ENCODE measurements around the gene EHMT1.

DNA sequence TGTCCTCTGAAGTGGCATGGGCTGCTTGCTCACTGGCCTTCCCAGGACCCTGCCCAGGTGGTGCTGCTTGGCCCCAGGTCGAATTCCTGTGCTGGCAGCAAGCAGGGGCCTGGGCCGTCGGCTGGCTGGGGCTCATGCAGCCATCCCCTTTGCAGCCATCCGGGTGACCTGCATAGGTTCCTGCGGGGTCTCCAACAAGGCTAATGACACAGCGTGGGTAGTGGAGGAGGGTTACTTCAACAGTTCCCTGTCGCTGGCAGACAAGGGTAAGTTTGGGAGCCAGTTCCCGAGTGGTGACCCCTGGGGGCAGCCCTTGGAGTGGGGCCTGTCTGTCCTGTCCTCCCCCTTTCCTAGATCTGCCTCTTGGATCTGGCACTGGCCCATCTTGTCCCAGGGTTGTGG, 6.1 kb upstream of the EHMT1 start:
- TF ChIP-seq POLR2A (IDR thresholded peaks at IDR 0.05; ENCODE audit: low read depth, low read length): no peak
- TF ChIP-seq POLR2AphosphoS5 (IDR thresholded peaks at IDR 0.05; ENCODE audit: low read depth, low read length): no peak
